ENCODE data around the gene CYLD. TPM values are rescaled to one million over a fixed set of nuclear protein-coding genes. Genes with fewer than 3 reads are reported as not detected.
A peak's percentile ranks its signal among the peaks of the same experiment; 100 is the strongest.

CYLD gene
- total and polyA plus RNA-seq, 2 experiments from 2014 or later, result 13.6 to 16.1 TPM

DNA sequence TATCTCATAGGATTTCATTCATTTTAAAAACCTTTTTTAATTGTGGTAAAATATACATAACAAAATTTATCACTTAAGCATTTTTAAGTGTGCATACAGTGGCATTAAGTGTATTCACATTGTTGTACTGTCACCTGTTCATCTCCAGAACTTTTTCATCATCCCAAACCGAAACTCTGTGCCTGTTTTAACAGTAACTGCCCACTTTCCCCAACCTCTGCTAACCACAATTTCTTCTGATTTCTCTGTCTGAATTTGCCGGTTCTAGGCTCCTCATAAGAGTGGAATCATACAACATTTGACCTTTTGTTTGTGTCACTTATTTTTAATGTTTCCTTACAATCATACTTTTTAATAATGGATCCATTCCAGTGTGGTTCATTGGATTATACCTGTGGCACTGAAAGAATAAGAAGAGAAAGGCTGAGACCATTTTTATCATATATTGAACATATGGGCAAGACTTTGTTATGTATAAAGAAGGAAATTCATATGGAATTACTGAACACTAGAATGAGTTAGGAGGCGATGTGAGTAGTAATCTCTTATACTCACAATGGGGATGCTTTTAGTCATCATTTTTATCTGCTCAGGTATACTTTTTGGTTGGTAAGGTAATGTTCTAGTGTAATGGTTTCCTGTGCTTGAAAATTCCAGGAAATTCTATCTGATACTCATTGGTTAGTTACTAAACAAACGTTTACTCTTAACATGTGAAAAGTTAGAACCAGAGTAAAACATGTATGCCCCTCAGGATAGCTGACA, 10.8 kb downstream of the CYLD start:
- DNase-seq (ENCODE audit: low read depth in 1 of 2, low spot score in 1 of 2), result no peak
- H3K27me3 ChIP-seq, result no peaks in the 10 kb centered on the region
- no peak overlapping the region for H3K27ac ChIP-seq
- H3K4me3 ChIP-seq, result no peak overlapping the region
- no peaks in the 10 kb centered on the region for H3K4me1 ChIP-seq (ENCODE audit: low read depth)
- H3K9me3 ChIP-seq (ENCODE audit: low read depth), result no peaks in the 10 kb centered on the region
- TF ChIP-seq, protein P1, sequence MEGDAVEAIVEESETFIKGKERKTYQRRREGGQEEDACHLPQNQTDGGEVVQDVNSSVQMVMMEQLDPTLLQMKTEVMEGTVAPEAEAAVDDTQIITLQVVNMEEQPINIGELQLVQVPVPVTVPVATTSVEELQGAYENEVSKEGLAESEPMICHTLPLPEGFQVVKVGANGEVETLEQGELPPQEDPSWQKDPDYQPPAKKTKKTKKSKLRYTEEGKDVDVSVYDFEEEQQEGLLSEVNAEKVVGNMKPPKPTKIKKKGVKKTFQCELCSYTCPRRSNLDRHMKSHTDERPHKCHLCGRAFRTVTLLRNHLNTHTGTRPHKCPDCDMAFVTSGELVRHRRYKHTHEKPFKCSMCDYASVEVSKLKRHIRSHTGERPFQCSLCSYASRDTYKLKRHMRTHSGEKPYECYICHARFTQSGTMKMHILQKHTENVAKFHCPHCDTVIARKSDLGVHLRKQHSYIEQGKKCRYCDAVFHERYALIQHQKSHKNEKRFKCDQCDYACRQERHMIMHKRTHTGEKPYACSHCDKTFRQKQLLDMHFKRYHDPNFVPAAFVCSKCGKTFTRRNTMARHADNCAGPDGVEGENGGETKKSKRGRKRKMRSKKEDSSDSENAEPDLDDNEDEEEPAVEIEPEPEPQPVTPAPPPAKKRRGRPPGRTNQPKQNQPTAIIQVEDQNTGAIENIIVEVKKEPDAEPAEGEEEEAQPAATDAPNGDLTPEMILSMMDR (IDR thresholded peaks at IDR 0.05; ENCODE audit: low read depth, low read length), result no peak
- H3K36me3 ChIP-seq, result peaks cover 16% of the 10 kb centered on the region

DNA sequence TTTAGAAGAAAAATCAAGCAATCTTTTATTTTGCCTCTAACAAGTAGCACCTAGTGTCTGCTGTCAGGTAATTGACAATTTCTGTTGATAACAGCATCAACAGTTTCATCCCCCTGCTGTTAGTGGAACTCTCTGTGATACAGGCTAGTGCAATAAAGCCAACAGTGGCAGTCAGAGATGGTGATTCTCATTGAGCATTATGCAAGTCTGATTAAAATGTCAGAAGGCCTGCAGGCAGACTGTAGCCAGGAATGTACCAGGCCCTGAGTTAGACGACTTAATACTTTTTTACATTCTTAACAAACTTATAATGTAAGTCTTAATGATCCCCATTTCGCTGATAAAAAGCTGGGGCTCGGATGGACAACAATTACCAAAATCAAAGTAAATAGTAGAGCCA, 14.6 kb downstream of the CYLD start:
- TF ChIP-seq, protein P1 (IDR thresholded peaks at IDR 0.05; ENCODE audit: low read depth, low read length), result no peak
- no peak for DNase-seq (ENCODE audit: low read depth in 1 of 2, low spot score in 1 of 2)
- Histone ChIP-seq H3K27ac (no peak overlapping the region), H3K27me3 (no peaks in the 10 kb centered on the region), H3K9me3 (ENCODE audit: low read depth) (no peaks in the 10 kb centered on the region), H3K4me3 (no peak overlapping the region), H3K4me1 (ENCODE audit: low read depth) (no peaks in the 10 kb centered on the region), H3K36me3 (peaks cover 16% of the 10 kb centered on the region)

DNA sequence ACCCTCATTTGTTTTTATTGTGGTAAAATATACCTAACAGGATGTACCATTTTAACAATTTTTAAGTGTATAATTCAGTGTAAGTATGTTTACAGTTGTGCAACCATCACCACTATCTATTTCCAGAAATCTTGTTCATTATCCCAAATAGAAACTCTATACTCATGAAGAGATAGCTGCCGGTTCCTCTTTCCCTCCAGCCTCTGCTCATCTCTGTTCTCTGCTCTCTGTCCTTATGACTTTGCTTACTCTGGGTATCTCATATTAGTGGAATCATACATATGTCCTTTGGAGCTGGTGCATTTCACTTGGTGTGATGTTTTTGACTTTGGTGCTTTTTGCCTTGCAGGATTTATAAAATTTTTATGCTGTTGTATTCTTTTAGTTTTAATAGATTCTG, 19.4 kb downstream of the CYLD start:
- no peak overlapping the region for H3K27ac ChIP-seq
- no peaks in the 10 kb centered on the region for H3K36me3 ChIP-seq
- DNase-seq (ENCODE audit: low read depth in 1 of 2, low spot score in 1 of 2), result no peak
- no peaks in the 10 kb centered on the region for H3K9me3 ChIP-seq (ENCODE audit: low read depth)
- H3K4me3 ChIP-seq, result no peak overlapping the region
- no peaks in the 10 kb centered on the region for H3K27me3 ChIP-seq
- TF ChIP-seq, protein P1 (IDR thresholded peaks at IDR 0.05; ENCODE audit: low read depth, low read length), result no peak
- no peaks in the 10 kb centered on the region for H3K4me1 ChIP-seq (ENCODE audit: low read depth)

DNA sequence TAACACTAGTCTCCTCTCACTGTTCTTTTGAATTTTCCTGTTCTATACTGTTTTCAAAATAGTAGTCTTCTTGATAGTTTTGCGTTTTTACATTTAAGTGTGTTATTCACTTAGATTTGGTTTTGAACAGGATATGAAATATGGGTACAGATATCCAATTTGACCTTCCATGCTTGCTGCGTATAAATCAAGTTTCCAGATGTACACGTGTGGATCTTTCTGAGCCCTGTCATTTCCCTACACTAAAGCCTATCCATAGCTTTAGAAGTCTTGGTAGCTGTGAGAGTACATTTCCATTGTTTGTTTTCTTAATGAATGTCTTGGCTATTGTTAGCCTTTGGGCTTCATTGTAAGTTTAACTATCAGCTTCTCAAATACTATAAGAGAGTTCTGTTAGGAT, 20.4 kb downstream of the CYLD start:
- TF ChIP-seq, protein P1 (IDR thresholded peaks at IDR 0.05; ENCODE audit: low read depth, low read length), result no peak
- H3K36me3 ChIP-seq, result no peaks in the 10 kb centered on the region
- DNase-seq (ENCODE audit: low read depth in 1 of 2, low spot score in 1 of 2), result no peak
- H3K27ac ChIP-seq, result no peak overlapping the region
- H3K9me3 ChIP-seq (ENCODE audit: low read depth), result no peaks in the 10 kb centered on the region
- H3K4me3 ChIP-seq, result no peak overlapping the region
- no peaks in the 10 kb centered on the region for H3K27me3 ChIP-seq
- H3K4me1 ChIP-seq (ENCODE audit: low read depth), result no peaks in the 10 kb centered on the region

DNA sequence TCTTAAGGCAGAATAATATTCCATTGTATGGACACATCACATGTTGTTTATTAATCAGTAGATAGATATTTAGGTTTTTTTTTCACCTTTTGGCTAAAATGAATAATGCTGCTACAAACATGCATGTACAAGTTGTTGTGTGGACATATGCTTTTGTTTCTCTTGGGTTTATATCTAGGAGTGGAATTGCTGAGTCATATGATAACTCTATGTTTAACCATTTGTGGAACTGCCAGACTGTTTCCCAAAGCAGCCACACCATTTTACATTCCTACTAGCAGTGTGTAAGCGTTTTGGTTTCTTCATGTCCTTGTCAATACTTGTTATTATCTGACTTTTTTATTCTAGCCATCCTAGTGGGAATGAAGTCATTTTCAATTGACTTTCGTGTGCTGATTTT, 21.3 kb downstream of the CYLD start:
- Histone ChIP-seq H3K27ac (no peak overlapping the region), H3K4me3 (no peak overlapping the region), H3K27me3 (no peaks in the 10 kb centered on the region), H3K9me3 (ENCODE audit: low read depth) (no peaks in the 10 kb centered on the region), H3K36me3 (no peaks in the 10 kb centered on the region), H3K4me1 (ENCODE audit: low read depth) (no peaks in the 10 kb centered on the region)
- peak in 1 of 2 donors; percentile 34 for DNase-seq (ENCODE audit: low read depth in 1 of 2, low spot score in 1 of 2)
- TF ChIP-seq, protein P1 (IDR thresholded peaks at IDR 0.05; ENCODE audit: low read depth, low read length), result no peak

Data from cardiac muscle cell (in vitro differentiated cells and primary cell).